GM21717 (cell line): Measurements from ENCODE around the gene FAM136A.
"Not testable (repeated sequence)": the region's sequence is repeated elsewhere in the genome, so short reads cannot be mapped to it uniquely, and the experiment has no call there.

Experiments
- ATAC-seq: cut with Tn5 transposase; IDR thresholded peaks from one replicate; pipeline ENCODE4 v1.9.1; 2021; ENCODE audit warnings: mild to moderate bottlenecking, moderate library complexity; ENCODE audit not compliant: unreplicated experiment

The FAM136A gene

GRCh38 chr2:70301344-70302194 lies at the start of gene FAM136A:
TSS of gene FAM136A (minus strand) at chr2:70302067. CDS start at chr2:70302011, 56 bp downstream.
- ATAC-seq = peak; percentile 73

- no peak for ATAC-seq
Observed at GRCh38 chr2:70349921-70350685, 48.2 kb upstream of the FAM136A start.

- no peak for ATAC-seq
Observed at GRCh38 chr2:70347831-70348230, 46.0 kb upstream of the FAM136A start.

- no peak for ATAC-seq
Observed at GRCh38 chr2:70344195-70344594, 42.3 kb upstream of the FAM136A start.

GRCh38 chr2:70341477-70341765 lies 39.6 kb upstream of the FAM136A start:
- no peak for ATAC-seq

- ATAC-seq = no peak
Observed at GRCh38 chr2:70340761-70341476, 39.1 kb upstream of the FAM136A start.

GRCh38 chr2:70340075-70340474 lies 38.2 kb upstream of the FAM136A start:
- no peak for ATAC-seq

GRCh38 chr2:70336552-70336951 lies 34.7 kb upstream of the FAM136A start:
- no peak for ATAC-seq

- no peak for ATAC-seq
Observed at GRCh38 chr2:70331012-70331411, 29.1 kb upstream of the FAM136A start.

- ATAC-seq = no peak
Observed at GRCh38 chr2:70330476-70330875, 28.6 kb upstream of the FAM136A start.

- ATAC-seq = no peak
Observed at GRCh38 chr2:70328921-70329561, 27.2 kb upstream of the FAM136A start.

- ATAC-seq = no peak
Observed at GRCh38 chr2:70325875-70326274, 24.0 kb upstream of the FAM136A start.

GRCh38 chr2:70322518-70322917 lies 20.7 kb upstream of the FAM136A start:
- no peak for ATAC-seq

- ATAC-seq = no peak
Observed at GRCh38 chr2:70321370-70321769, 19.5 kb upstream of the FAM136A start.

- ATAC-seq = no peak
Observed at GRCh38 chr2:70314640-70315039, 12.8 kb upstream of the FAM136A start.

GRCh38 chr2:70312560-70312959 lies 10.7 kb upstream of the FAM136A start:
- no peak for ATAC-seq

- ATAC-seq = no peak
Observed at GRCh38 chr2:70310899-70311298, 9.0 kb upstream of the FAM136A start.

- no peak for ATAC-seq
Observed at GRCh38 chr2:70305531-70305930, 3.7 kb upstream of the FAM136A start.

GRCh38 chr2:70304498-70304897 lies 2.6 kb upstream of the FAM136A start:
- no peak for ATAC-seq

GRCh38 chr2:70303186-70303585 lies 1.3 kb upstream of the FAM136A start:
- ATAC-seq = no peak

GRCh38 chr2:70302195-70302546 lies 304 bp upstream of the FAM136A start:
- not testable (repeated sequence) for ATAC-seq
